ENCODE data around the gene LTBP2. TPM values are rescaled to one million over a fixed set of nuclear protein-coding genes. Genes with fewer than 3 reads are reported as not detected.

The LTBP2 gene
- total and polyA plus RNA-seq, 3 donors from 2014 or later, result 19.6 to 45.3 (median 23.3) TPM

DNA sequence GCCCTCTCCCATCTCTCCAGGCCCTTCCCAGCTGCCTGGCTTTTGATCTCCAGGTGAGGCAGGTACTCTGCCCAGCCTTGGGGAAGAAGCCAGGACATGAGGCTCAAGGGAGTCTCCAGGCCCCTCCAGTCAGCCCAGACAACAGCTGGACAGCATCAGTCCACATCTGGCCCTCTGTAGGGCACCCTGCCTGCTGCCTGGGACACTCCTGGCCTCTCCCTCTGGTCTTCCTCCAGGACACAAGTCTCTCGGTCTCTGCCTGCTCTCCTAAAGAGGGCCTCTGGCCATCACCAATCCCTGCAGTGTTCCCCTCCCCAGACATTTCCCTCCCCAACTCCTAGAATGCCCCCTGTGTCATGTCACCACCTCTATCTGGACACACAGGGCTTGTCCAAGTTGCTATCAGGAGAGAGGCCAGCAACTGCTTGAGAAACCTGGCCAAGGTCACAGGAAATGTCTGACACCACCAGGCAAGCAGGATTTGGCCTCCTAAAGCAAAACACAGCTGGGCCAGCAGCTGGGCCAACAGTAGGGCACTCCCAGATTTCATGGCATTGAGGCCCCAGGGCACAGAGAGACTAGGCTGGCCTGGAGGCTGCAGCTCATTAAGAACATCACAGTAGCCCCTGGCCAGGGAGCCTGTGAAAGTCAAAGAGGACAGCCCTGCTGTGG lies 29.0 kb downstream of the LTBP2 start:
- Histone ChIP-seq H3K27me3 (no peaks in the 10 kb centered on the region), H3K36me3 (ENCODE audit: low read depth, missing control alignments) (no peaks in the 10 kb centered on the region), H3K4me3 (no peak overlapping the region), H3K27ac (no peak overlapping the region), H3K9me3 (no peaks in the 10 kb centered on the region), H3K4me1 (peaks cover 37% of the 10 kb centered on the region)
- TF ChIP-seq, protein P1, sequence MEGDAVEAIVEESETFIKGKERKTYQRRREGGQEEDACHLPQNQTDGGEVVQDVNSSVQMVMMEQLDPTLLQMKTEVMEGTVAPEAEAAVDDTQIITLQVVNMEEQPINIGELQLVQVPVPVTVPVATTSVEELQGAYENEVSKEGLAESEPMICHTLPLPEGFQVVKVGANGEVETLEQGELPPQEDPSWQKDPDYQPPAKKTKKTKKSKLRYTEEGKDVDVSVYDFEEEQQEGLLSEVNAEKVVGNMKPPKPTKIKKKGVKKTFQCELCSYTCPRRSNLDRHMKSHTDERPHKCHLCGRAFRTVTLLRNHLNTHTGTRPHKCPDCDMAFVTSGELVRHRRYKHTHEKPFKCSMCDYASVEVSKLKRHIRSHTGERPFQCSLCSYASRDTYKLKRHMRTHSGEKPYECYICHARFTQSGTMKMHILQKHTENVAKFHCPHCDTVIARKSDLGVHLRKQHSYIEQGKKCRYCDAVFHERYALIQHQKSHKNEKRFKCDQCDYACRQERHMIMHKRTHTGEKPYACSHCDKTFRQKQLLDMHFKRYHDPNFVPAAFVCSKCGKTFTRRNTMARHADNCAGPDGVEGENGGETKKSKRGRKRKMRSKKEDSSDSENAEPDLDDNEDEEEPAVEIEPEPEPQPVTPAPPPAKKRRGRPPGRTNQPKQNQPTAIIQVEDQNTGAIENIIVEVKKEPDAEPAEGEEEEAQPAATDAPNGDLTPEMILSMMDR (IDR thresholded peaks at IDR 0.05), result no peak
- TF ChIP-seq POLR2A (IDR thresholded peaks at IDR 0.05), result no peak
- 19 to 33% methylated on average over 1 of the region's 1 CpG for WGBS, 2 donors
- intact Hi-C loops (cut with DNase I; ENCODE audit: low total_unique reads), result no loop called here
- DNase-seq, result no peak

DNA sequence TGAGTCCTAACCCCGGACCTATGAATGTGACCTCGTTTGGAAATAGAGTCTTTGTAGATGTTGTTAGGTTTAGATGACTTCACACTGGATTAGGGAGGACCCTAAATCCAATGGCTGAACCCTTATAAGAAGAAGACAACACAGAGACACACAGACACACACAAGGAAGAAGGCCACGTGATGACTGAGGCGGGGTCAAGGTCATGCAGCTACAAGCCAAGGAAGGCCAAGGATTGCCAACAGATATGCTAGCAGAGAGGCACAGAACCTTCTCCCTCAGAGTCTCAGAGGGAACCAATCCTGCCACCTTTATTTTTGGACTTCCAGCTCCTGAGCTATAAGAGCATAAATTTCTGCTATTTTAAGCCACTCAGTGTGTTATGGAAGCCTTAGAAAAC lies 31.8 kb downstream of the LTBP2 start:
- Histone ChIP-seq H3K4me1 (peaks cover 53% of the 10 kb centered on the region), H3K4me3 (no peak overlapping the region), H3K27me3 (no peaks in the 10 kb centered on the region), H3K27ac (no peak overlapping the region), H3K36me3 (ENCODE audit: low read depth, missing control alignments) (no peaks in the 10 kb centered on the region), H3K9me3 (no peaks in the 10 kb centered on the region)
- intact Hi-C loops (cut with DNase I; ENCODE audit: low total_unique reads), result no loop called here
- DNase-seq, result no peak
- TF ChIP-seq POLR2A (IDR thresholded peaks at IDR 0.05), result no peak
- TF ChIP-seq, protein P1 (IDR thresholded peaks at IDR 0.05), result no peak
- 63 to 72% methylated on average over 4 of the region's 4 CpGs for WGBS, 2 donors

DNA sequence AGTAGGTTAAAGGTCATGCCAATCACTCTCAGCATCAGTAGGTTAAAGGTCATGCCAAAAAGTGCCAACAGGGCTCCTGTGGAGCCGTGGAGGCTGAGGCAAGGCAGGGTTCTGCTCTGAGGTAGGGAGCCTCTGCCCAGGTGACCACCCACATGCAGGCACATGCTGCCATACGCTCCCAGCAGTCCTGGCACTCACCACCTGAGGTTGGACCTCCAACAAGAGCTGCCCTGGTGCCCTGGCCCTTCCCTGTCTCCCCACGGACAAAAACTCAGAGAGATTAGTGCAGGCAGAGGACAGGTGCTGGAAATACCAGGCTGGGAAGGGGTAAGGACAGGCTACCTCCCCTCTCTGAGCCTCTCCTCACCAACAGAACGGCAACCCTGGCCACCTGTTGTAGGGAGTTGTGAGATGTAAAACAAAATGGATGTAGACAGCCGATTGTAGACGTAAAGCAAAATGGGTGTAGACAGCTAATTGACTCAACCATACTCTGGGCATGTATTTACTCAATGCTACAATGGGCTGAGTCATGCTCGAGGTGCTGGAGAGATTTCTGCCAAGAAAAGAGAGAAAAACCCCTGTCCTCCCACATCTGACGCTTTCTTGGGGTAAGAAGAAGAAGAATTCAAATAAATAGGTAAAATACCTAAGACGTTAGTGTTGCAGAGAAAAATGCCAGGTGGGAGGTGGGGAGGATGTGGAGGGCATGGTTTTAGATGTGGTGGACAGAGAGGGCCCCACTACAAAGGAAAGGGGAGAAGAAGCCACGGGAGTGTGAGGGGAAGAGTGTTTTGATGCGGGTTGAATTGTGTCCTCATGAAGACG lies 32.4 kb downstream of the LTBP2 start:
- 84% methylated on average over 11 to 12 of the region's 12 CpGs for WGBS, 2 donors
- Histone ChIP-seq H3K27ac (no peak overlapping the region), H3K4me3 (no peak overlapping the region), H3K36me3 (ENCODE audit: low read depth, missing control alignments) (no peaks in the 10 kb centered on the region), H3K4me1 (peaks cover 49% of the 10 kb centered on the region), H3K27me3 (no peaks in the 10 kb centered on the region), H3K9me3 (no peaks in the 10 kb centered on the region)
- intact Hi-C loops (cut with DNase I; ENCODE audit: low total_unique reads), result no loop called here
- TF ChIP-seq, protein P1 (IDR thresholded peaks at IDR 0.05), result no peak
- TF ChIP-seq POLR2A (IDR thresholded peaks at IDR 0.05), result no peak
- DNase-seq, result no peak

DNA sequence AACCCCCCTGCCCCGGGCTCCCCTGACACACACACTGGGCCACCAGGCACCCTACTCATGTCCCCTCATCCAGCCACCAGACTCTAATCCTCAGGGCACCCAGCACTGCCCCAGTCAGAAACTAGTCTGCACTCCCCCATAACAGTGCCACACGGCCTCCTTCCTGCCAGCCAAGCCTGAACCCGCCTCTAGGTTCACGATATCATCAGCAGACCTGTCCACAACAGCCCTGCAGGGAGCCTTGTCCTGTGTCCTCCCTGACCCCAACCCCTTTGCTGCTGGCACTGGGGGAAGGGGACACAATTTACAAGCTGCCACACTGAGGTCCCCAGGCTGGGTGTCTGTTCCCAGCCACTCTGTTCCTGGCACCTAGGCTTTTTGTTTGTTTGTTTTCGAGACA lies 33.6 kb downstream of the LTBP2 start:
- WGBS, 2 donors, result 71 to 73% methylated on average over 5 of the region's 5 CpGs
- no peak for DNase-seq
- no peaks in the 10 kb centered on the region for H3K9me3 ChIP-seq
- H3K27me3 ChIP-seq, result no peaks in the 10 kb centered on the region
- H3K27ac ChIP-seq, result no peak overlapping the region
- TF ChIP-seq, protein P1 (IDR thresholded peaks at IDR 0.05), result no peak
- no peak for TF ChIP-seq POLR2A (IDR thresholded peaks at IDR 0.05)
- intact Hi-C loops (cut with DNase I; ENCODE audit: low total_unique reads), result no loop called here
- H3K36me3 ChIP-seq (ENCODE audit: low read depth, missing control alignments), result no peaks in the 10 kb centered on the region
- peaks cover 40% of the 10 kb centered on the region for H3K4me1 ChIP-seq
- H3K4me3 ChIP-seq, result no peak overlapping the region

Measured in testis (tissue), 3 donors.